ENCODE data around the gene DPRX. TPM values are rescaled to one million over a fixed set of nuclear protein-coding genes. Genes with fewer than 3 reads are reported as not detected.

Gene DPRX
- total RNA-seq, 1 experiment from 2014 or later, result not detected

DNA sequence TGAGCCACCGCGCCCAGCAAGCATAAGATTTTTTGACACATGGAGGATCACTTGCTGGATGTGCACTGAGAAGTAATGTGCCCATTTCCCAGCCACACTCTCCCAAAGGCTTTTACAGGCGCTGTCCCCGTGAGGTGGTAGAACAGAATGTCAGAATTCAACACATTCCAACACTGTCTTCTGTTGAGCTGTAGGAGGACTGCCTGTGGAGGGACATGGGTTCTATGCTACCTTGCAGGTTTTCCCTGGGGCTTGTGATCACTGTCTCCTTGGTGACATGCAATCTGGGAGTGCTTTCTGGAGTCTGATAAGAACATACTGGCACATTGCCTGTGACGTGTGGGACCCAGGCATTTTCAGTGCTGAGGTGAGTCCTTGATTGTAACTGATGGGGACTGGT, 38.5 kb downstream of the DPRX start (continued):
- TF ChIP-seq, protein P1, sequence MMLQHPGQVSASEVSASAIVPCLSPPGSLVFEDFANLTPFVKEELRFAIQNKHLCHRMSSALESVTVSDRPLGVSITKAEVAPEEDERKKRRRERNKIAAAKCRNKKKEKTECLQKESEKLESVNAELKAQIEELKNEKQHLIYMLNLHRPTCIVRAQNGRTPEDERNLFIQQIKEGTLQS (CRISPR knock-in tag; conservative IDR thresholded peaks at IDR 0.05), result no peak
- no peak for TF ChIP-seq ZMAT4 (CRISPR knock-in tag; IDR thresholded peaks at IDR 0.05)
- no peak for TF ChIP-seq NR1H2 (CRISPR knock-in tag; IDR thresholded peaks at IDR 0.05)
- TF ChIP-seq JUN (CRISPR knock-in tag; IDR thresholded peaks at IDR 0.05), result no peak
- TF ChIP-seq NR3C1 (CRISPR knock-in tag; conservative IDR thresholded peaks at IDR 0.05; ENCODE audit: low read depth), result no peak
- TF ChIP-seq SMAD4 (CRISPR knock-in tag; IDR thresholded peaks at IDR 0.05), result no peak
- TF ChIP-seq, protein P2, sequence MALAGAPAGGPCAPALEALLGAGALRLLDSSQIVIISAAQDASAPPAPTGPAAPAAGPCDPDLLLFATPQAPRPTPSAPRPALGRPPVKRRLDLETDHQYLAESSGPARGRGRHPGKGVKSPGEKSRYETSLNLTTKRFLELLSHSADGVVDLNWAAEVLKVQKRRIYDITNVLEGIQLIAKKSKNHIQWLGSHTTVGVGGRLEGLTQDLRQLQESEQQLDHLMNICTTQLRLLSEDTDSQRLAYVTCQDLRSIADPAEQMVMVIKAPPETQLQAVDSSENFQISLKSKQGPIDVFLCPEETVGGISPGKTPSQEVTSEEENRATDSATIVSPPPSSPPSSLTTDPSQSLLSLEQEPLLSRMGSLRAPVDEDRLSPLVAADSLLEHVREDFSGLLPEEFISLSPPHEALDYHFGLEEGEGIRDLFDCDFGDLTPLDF (CRISPR knock-in tag; IDR thresholded peaks at IDR 0.05), result no peak
- TF ChIP-seq CREM (CRISPR knock-in tag; IDR thresholded peaks at IDR 0.05), result no peak
- no peak for TF ChIP-seq ZNF416 (CRISPR knock-in tag; IDR thresholded peaks at IDR 0.05)
- no peak for TF ChIP-seq ZNF396 (CRISPR knock-in tag; IDR thresholded peaks at IDR 0.05; ENCODE audit: borderline replicate concordance)
- no peak for TF ChIP-seq TEAD1 (CRISPR knock-in tag; IDR thresholded peaks at IDR 0.05)

GRCh38 chr19:53671663-53672062, 39.9 kb downstream of the DPRX start:
- Mint-ChIP-seq H3K27me3 (ENCODE audit: low read depth) (no peaks in the 10 kb centered on the region), H3K4me3 (no peak overlapping the region), H3K36me3 (peaks cover 25% of the 10 kb centered on the region), H3K27ac (peak overlapping the region; percentile 7; the same call in 1 of the 2 replicates), H3K9me3 (no peaks in the 10 kb centered on the region), H3K4me1 (peaks cover 48% of the 10 kb centered on the region)
- POLR2A ChIA-PET, result no interaction called here
- no peak for ATAC-seq
- CTCF ChIA-PET, result interaction anchor here (1.0 to 2.3 kb wide), 2 partner anchors 11 to 12 kb away, joined by 4 to 8 read pairs; no protein-coding TSS in a partner anchor
- TF ChIP-seq TP53 (CRISPR knock-in tag; IDR thresholded peaks at IDR 0.05) (no peak), E2F4 (CRISPR knock-in tag; IDR thresholded peaks at IDR 0.05; ENCODE audit: borderline replicate concordance, low read depth) (no peak), JAZF1 (CRISPR knock-in tag; IDR thresholded peaks at IDR 0.05) (no peak), MAX (CRISPR knock-in tag; IDR thresholded peaks at IDR 0.05) (no peak), ZBTB21 (CRISPR knock-in tag; IDR thresholded peaks at IDR 0.05; ENCODE audit: borderline replicate concordance) (no peak), KAT7 (CRISPR knock-in tag; IDR thresholded peaks at IDR 0.05; ENCODE audit: borderline replicate concordance) (no peak), OVOL2 (CRISPR knock-in tag; IDR thresholded peaks at IDR 0.05; ENCODE audit: borderline replicate concordance) (no peak), ZNF396 (CRISPR knock-in tag; IDR thresholded peaks at IDR 0.05; ENCODE audit: borderline replicate concordance) (no peak), SMAD4 (CRISPR knock-in tag; IDR thresholded peaks at IDR 0.05) (no peak), ZNF423 (CRISPR knock-in tag; IDR thresholded peaks at IDR 0.05) (no peak), AR (CRISPR knock-in tag; IDR thresholded peaks at IDR 0.05) (no peak)
- TF ChIP-seq, protein P3, sequence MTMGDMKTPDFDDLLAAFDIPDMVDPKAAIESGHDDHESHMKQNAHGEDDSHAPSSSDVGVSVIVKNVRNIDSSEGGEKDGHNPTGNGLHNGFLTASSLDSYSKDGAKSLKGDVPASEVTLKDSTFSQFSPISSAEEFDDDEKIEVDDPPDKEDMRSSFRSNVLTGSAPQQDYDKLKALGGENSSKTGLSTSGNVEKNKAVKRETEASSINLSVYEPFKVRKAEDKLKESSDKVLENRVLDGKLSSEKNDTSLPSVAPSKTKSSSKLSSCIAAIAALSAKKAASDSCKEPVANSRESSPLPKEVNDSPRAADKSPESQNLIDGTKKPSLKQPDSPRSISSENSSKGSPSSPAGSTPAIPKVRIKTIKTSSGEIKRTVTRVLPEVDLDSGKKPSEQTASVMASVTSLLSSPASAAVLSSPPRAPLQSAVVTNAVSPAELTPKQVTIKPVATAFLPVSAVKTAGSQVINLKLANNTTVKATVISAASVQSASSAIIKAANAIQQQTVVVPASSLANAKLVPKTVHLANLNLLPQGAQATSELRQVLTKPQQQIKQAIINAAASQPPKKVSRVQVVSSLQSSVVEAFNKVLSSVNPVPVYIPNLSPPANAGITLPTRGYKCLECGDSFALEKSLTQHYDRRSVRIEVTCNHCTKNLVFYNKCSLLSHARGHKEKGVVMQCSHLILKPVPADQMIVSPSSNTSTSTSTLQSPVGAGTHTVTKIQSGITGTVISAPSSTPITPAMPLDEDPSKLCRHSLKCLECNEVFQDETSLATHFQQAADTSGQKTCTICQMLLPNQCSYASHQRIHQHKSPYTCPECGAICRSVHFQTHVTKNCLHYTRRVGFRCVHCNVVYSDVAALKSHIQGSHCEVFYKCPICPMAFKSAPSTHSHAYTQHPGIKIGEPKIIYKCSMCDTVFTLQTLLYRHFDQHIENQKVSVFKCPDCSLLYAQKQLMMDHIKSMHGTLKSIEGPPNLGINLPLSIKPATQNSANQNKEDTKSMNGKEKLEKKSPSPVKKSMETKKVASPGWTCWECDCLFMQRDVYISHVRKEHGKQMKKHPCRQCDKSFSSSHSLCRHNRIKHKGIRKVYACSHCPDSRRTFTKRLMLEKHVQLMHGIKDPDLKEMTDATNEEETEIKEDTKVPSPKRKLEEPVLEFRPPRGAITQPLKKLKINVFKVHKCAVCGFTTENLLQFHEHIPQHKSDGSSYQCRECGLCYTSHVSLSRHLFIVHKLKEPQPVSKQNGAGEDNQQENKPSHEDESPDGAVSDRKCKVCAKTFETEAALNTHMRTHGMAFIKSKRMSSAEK (CRISPR knock-in tag; IDR thresholded peaks at IDR 0.05; ENCODE audit: borderline replicate concordance), result no peak
- DNase-seq (ENCODE audit: low spot score), result no peak

Data from WTC11 (cell line).